Colonic mucosa (tissue), 4 donors: ENCODE results near the gene SLIT1. TPM values are rescaled to one million over a fixed set of nuclear protein-coding genes. Genes with fewer than 3 reads are reported as not detected.

Experiments
- DNase-seq: peaks from one replicate; pipeline ENCODE4 v3.0.0-alpha.2; 2020
- H3K27ac ChIP-seq: fragments of 200-600 bp; one replicate; pipeline ENCODE4 v1.8.0; 2021
- H3K27me3 ChIP-seq: fragments of 200-600 bp; one replicate; pipeline ENCODE4 v1.8.0; 2021
- H3K36me3 ChIP-seq: fragments of 200-600 bp; one replicate; pipeline ENCODE4 v1.8.0; 2021
- H3K4me1 ChIP-seq: fragments of 200-600 bp; one replicate; pipeline ENCODE4 v1.8.0; 2021; ENCODE audit warnings: mild to moderate bottlenecking
- H3K4me3 ChIP-seq: fragments of 200-600 bp; one replicate; pipeline ENCODE4 v1.8.0; 2021
- H3K9ac ChIP-seq, 2 donors: one replicate each; pipeline ENCODE4 v1.7.0; 2013; ENCODE audit warnings: control low read depth in 2 of 2, low read depth in 2 of 2, low read length in 2 of 2
- H3K9me3 ChIP-seq: fragments of 200-600 bp; one replicate; pipeline ENCODE4 v1.8.0; 2021
- intact Hi-C: fragments of 100-400 bp; cut with DNase I; formaldehyde crosslinking; loops from one replicate; pipeline ENCODE4 v1.14.1; 2022
- total RNA-seq, 2 donors: library from RNA; stranded (reverse); fragmentation: NEBNext Ultra II Directional in 1 of 2; extraction: Animal tissue kit (Norgen Biotek cat#: 25700) in 1 of 2; gene quantifications; one replicate each; pipeline ENCODE4 v1.2.1, GENCODE V29; 2021
- TF ChIP-seq, protein P1 (sequence below): fragments of 200-600 bp; IDR thresholded peaks from one replicate; pipeline ENCODE4 v1.8.0; 2022; ENCODE audit warnings: antibody characterized with exemption, mild to moderate bottlenecking
- donor health status: healthy.
- donor health status: DM: no; HTN: no; CAD: no.
- donor health status: DM: no; HTN: no; CAD: no.

SLIT1 gene
- total RNA-seq, 2 donors from 2014 or later: 0.17 to 0.24 TPM

DNA sequence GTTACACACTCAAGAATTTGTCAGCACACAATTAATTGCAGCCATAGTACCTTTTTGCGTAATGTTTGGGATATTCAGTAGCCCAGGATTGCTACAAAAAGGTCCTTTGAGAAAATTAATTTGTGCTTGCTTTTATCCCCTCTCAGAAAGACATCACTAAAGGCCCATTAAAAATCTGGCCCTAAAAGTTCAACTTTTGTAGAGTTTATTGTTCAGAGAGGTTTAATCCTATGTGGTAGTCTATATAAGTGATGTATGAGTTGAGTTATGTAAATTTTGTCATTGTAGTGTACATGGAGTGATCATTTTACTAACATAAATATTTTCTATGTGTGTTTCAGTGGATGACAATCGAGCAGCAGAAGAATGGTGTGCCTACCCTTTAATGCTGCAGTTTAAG lies 227.7 kb downstream of the SLIT1 start:
- no peak for DNase-seq
- no peak overlapping the region for H3K4me3 ChIP-seq
- no peaks in the 10 kb centered on the region for H3K36me3 ChIP-seq
- intact Hi-C loops: no loop called here
- H3K9me3 ChIP-seq: no peaks in the 10 kb centered on the region
- no peak overlapping the region for H3K9ac ChIP-seq
- TF ChIP-seq, protein P1, sequence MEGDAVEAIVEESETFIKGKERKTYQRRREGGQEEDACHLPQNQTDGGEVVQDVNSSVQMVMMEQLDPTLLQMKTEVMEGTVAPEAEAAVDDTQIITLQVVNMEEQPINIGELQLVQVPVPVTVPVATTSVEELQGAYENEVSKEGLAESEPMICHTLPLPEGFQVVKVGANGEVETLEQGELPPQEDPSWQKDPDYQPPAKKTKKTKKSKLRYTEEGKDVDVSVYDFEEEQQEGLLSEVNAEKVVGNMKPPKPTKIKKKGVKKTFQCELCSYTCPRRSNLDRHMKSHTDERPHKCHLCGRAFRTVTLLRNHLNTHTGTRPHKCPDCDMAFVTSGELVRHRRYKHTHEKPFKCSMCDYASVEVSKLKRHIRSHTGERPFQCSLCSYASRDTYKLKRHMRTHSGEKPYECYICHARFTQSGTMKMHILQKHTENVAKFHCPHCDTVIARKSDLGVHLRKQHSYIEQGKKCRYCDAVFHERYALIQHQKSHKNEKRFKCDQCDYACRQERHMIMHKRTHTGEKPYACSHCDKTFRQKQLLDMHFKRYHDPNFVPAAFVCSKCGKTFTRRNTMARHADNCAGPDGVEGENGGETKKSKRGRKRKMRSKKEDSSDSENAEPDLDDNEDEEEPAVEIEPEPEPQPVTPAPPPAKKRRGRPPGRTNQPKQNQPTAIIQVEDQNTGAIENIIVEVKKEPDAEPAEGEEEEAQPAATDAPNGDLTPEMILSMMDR: no peak
- H3K4me1 ChIP-seq: no peaks in the 10 kb centered on the region
- no peaks in the 10 kb centered on the region for H3K27me3 ChIP-seq
- no peak overlapping the region for H3K27ac ChIP-seq

DNA sequence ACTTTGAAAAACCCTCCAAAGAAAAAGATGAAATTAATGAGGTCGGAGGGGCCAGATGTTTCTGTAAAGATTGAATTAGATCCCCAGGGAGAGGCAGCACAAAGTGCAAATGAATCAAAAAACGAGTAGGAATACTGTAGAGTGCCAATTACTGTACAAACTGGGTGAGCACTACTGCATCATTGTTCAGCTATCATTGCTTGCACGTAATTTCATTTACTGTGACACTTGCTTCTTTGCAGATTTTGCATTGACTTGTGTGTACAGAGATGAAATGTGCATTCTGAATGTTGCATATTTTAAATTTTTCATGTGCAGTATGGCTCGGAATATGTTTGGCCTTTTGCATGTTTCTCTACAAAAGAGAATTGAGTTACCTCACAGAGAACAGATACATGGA lies 230.0 kb downstream of the SLIT1 start:
- Histone ChIP-seq H3K9ac (no peak overlapping the region), H3K27me3 (no peaks in the 10 kb centered on the region), H3K27ac (no peak overlapping the region), H3K9me3 (no peaks in the 10 kb centered on the region), H3K4me1 (no peaks in the 10 kb centered on the region), H3K4me3 (no peak overlapping the region), H3K36me3 (no peaks in the 10 kb centered on the region)
- intact Hi-C loops: no loop called here
- TF ChIP-seq, protein P1: no peak
- no peak for DNase-seq

DNA sequence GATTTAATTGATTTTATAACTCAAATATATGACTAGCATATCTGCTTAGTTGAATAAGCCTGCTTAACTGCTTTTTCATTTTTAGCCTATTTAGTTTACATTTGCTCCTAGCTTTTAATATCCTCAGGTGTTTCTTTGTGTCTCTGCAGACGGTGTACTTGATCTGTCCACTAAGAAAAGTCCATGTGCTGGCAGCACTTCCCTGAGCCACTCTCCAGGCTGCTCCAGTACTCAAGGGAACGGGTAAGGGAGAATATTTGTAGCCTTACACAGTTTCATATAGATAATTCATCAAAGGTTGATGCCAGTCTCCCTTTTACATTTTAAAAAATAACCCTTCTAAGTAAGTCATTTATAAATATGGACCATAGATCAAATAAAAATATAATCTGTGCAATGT lies 233.8 kb downstream of the SLIT1 start:
- no peaks in the 10 kb centered on the region for H3K36me3 ChIP-seq
- TF ChIP-seq, protein P1: no peak
- H3K27me3 ChIP-seq: no peaks in the 10 kb centered on the region
- H3K4me3 ChIP-seq: no peak overlapping the region
- intact Hi-C loops: no loop called here
- no peak overlapping the region for H3K27ac ChIP-seq
- no peaks in the 10 kb centered on the region for H3K4me1 ChIP-seq
- H3K9me3 ChIP-seq: no peaks in the 10 kb centered on the region
- no peak for DNase-seq
- H3K9ac ChIP-seq: no peak overlapping the region

DNA sequence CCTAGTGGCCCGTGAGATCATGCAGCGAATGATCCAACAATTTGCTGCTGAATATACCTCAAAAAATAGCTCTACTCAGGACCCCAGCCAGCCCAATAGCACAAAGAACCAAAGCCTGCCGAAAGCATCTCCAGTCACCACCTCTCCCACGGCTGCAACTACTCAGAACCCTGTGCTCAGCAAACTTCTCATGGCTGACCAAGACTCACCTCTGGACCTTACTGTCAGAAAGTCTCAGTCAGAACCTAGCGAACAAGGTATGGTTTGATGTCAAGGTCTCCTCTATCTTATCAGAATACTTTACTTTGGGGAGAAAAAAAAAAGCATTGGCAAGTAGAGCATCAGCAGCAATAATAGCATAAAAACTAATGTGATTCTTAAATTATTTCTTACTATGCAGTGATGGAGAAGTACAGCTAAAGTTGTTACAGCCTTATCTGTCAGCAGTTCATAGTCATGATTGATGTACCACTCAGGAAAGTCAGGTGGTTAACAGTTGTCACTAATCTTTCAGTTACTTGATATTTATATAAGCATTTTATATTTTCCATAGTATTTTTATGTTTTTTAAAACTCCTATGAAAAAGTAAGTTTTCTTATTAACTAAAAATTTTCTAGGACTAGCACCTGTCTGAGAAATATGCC lies 236.6 kb downstream of the SLIT1 start:
- DNase-seq: no peak
- Histone ChIP-seq H3K4me3 (no peak overlapping the region), H3K27me3 (no peaks in the 10 kb centered on the region), H3K4me1 (no peaks in the 10 kb centered on the region), H3K9ac (no peak overlapping the region), H3K27ac (no peak overlapping the region), H3K36me3 (no peaks in the 10 kb centered on the region), H3K9me3 (no peaks in the 10 kb centered on the region)
- TF ChIP-seq, protein P1: no peak
- intact Hi-C loops: no loop called here

Other genes with a start within 250 kb of the SLIT1 start
- gene ARHGAP19, start 106.7 kb upstream of the SLIT1 start, total RNA-seq: 1 to 10 TPM; 8.0 to 9.8 TPM
- gene FRAT1, start 133.3 kb upstream of the SLIT1 start, total RNA-seq: 1 to 10 TPM; 5.0 to 6.1 TPM
- 10 to 100 TPM; 34.3 to 53.1 TPM for gene FRAT2, start 148.8 kb upstream of the SLIT1 start, total RNA-seq
- gene RRP12, start 215.4 kb upstream of the SLIT1 start, total RNA-seq: 10 to 100 TPM; 11.5 to 30.4 TPM
- 100 to 1,000 TPM; 392 to 453 TPM for gene PGAM1, start 240.2 kb upstream of the SLIT1 start, total RNA-seq